ENCODE results near the gene EVI5L.

Gene EVI5L

GRCh38 chr19:7871437-7872305 is 41.7 kb downstream of the EVI5L start:
- Histone ChIP-seq H3K4me1 (ENCODE audit: control insufficient read depth, insufficient read depth, low read length) (peaks cover 13% of the 10 kb centered on the region), H3K9me3 (ENCODE audit: control insufficient read depth, low read length) (no peaks in the 10 kb centered on the region), H3K9ac (ENCODE audit: low read length) (no peak overlapping the region), H3K27me3 (replicated peaks; ENCODE audit: control insufficient read depth, insufficient read depth, low read length) (peaks cover 24% of the 10 kb centered on the region), H3K4me3 (ENCODE audit: low read length) (peak overlapping the region; percentile 57), H3K36me3 (ENCODE audit: control insufficient read depth, insufficient read depth, low read length, severe bottlenecking) (no peaks in the 10 kb centered on the region)
- DNase-seq (ENCODE audit: low read depth): peak; percentile 93

DNA sequence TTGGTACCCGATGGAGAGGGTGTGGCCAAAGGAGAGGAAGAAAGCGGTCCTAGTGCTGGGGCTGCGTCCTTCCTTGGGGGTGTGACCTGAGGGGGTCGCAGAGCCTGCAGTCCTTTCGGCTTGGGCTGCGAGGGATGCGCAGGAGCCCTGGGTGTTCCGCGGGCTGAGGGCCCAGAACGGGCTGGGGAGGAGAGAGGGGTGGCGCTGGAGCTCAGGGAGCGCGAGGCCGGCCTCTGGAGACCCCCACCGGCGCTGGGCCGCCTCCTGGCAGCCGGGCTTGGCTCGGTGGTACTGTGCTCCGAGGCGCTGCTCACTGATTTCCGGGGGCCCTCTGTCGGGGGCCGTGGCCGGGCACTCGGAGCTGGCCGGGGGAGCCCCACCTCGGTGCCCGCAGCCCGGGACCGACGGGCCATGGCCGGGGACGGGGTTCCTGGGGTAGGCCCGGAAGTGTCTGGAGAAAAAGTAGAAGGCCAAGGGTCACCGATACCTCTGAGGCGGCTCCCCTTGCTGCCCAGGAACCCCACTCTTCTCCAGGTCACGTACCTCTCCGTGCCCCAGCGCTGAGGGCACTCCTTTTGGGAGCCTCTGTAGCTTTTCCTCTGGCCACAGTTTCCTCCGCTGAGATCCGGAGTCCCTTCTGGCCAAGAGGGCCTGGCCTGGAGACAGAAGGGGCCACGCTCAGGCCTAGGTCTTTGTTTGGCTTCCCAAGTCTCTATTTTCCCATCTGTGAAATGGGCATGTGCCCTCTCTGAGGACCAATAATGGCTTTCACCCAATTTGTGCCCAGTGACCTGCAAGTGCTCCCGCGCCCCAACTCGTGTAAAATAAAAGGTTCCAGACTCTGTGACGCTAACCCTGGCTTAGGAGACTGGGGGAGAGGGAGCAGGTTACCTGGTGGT is 42.5 kb downstream of the EVI5L start:
- no peak overlapping the region for H3K4me3 ChIP-seq (ENCODE audit: low read length)

DNA sequence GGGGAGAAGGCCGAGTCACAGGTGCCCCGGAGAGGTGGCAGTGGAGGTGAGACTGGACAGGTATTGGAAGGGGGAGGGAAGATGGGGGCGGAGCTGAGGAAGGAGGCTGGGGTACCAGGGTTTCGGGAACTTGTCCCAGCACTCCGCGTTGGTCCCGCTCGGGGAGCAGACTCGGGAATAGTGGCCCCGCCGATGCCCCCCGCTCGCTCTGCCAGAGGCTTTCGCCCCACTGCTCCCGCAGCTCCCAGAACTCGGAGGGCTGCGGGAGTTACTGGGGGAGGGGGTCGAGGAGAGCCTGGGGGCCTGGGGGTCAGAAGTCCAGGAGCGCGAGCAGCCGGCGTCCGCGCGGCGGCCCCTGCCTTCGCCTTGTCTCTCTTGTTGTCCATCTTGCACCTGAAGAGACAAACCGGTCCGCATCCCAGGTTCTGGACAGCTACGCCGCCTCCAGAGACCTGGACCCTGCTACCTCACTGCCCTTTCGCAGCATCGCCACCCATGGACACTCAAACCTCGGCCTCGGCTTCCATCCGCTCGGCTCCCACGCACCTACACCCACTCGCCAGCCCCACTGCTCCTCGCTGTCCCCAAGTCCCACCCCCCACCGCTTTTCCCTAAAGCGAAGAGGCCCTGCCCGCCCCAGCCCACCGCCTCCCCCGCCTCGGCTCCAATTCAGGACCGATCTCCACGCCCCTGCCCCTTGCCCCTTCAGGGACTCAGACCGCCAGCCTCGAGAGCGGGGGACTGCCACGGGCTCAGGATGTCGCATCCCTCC is 43.5 kb downstream of the EVI5L start:
- Histone ChIP-seq H3K27me3 (replicated peaks; ENCODE audit: control insufficient read depth, insufficient read depth, low read length) (peaks cover 21% of the 10 kb centered on the region), H3K4me1 (ENCODE audit: control insufficient read depth, insufficient read depth, low read length) (peaks cover 10% of the 10 kb centered on the region), H3K4me3 (ENCODE audit: low read length) (no peak overlapping the region), H3K36me3 (ENCODE audit: control insufficient read depth, insufficient read depth, low read length, severe bottlenecking) (no peaks in the 10 kb centered on the region), H3K9ac (ENCODE audit: low read length) (no peak overlapping the region), H3K9me3 (ENCODE audit: control insufficient read depth, low read length) (no peaks in the 10 kb centered on the region)
- DNase-seq (ENCODE audit: low read depth): no peak

More for the DNA sequence above, 42.5 kb downstream of the EVI5L start:
- Histone ChIP-seq H3K36me3 (ENCODE audit: control insufficient read depth, insufficient read depth, low read length, severe bottlenecking) (no peaks in the 10 kb centered on the region), H3K9me3 (ENCODE audit: control insufficient read depth, low read length) (no peaks in the 10 kb centered on the region), H3K27me3 (replicated peaks; ENCODE audit: control insufficient read depth, insufficient read depth, low read length) (peaks cover 21% of the 10 kb centered on the region), H3K9ac (ENCODE audit: low read length) (no peak overlapping the region), H3K4me1 (ENCODE audit: control insufficient read depth, insufficient read depth, low read length) (peaks cover 13% of the 10 kb centered on the region)
- no peak for DNase-seq (ENCODE audit: low read depth)

GRCh38 chr19:7874076-7874896 is 44.3 kb downstream of the EVI5L start, which contains the start of gene PRR36:
PRR36 (minus strand) TSS chr19:7874390; CDS start chr19:7873689, 701 bp downstream.
- no peak within 1 kb of the TSS for H3K9ac ChIP-seq (ENCODE audit: low read length)

GRCh38 chr19:7874897-7875273 is 44.9 kb downstream of the EVI5L start:
- H3K27me3 ChIP-seq (replicated peaks; ENCODE audit: control insufficient read depth, insufficient read depth, low read length): peaks cover 21% of the 10 kb centered on the region
- no peaks in the 10 kb centered on the region for H3K9me3 ChIP-seq (ENCODE audit: control insufficient read depth, low read length)
- no peaks in the 10 kb centered on the region for H3K36me3 ChIP-seq (ENCODE audit: control insufficient read depth, insufficient read depth, low read length, severe bottlenecking)
- no peak for DNase-seq (ENCODE audit: low read depth)
- H3K4me1 ChIP-seq (ENCODE audit: control insufficient read depth, insufficient read depth, low read length): peaks cover 5% of the 10 kb centered on the region
- H3K9ac ChIP-seq (ENCODE audit: low read length): no peak overlapping the region
- H3K4me3 ChIP-seq (ENCODE audit: low read length): no peak overlapping the region

More at GRCh38 chr19:7874076-7874896, 44.3 kb downstream of the EVI5L start, which contains the start of gene PRR36:
- DNase-seq (ENCODE audit: low read depth): peak; percentile 39
- no peak within 1 kb of the TSS for H3K4me3 ChIP-seq (ENCODE audit: low read length)
- no peaks in the 10 kb centered on the region for H3K36me3 ChIP-seq (ENCODE audit: control insufficient read depth, insufficient read depth, low read length, severe bottlenecking)
- no peaks in the 10 kb centered on the region for H3K9me3 ChIP-seq (ENCODE audit: control insufficient read depth, low read length)
- H3K27me3 ChIP-seq (replicated peaks; ENCODE audit: control insufficient read depth, insufficient read depth, low read length): peaks cover 21% of the 10 kb centered on the region
- peaks cover 5% of the 10 kb centered on the region for H3K4me1 ChIP-seq (ENCODE audit: control insufficient read depth, insufficient read depth, low read length)

GRCh38 chr19:7877249-7877836 is 47.3 kb downstream of the EVI5L start:
- Histone ChIP-seq H3K4me1 (ENCODE audit: control insufficient read depth, insufficient read depth, low read length) (no peaks in the 10 kb centered on the region), H3K27me3 (replicated peaks; ENCODE audit: control insufficient read depth, insufficient read depth, low read length) (peaks cover 24% of the 10 kb centered on the region), H3K9me3 (ENCODE audit: control insufficient read depth, low read length) (no peaks in the 10 kb centered on the region), H3K36me3 (ENCODE audit: control insufficient read depth, insufficient read depth, low read length, severe bottlenecking) (no peaks in the 10 kb centered on the region), H3K9ac (ENCODE audit: low read length) (no peak overlapping the region), H3K4me3 (ENCODE audit: low read length) (no peak overlapping the region)
- DNase-seq (ENCODE audit: low read depth): no peak

GRCh38 chr19:7879111-7879807 is 49.2 kb downstream of the EVI5L start:
- H3K4me3 ChIP-seq (ENCODE audit: low read length): no peak overlapping the region

GRCh38 chr19:7879836-7880235 is 49.8 kb downstream of the EVI5L start:
- DNase-seq (ENCODE audit: low read depth): no peak
- Histone ChIP-seq H3K36me3 (ENCODE audit: control insufficient read depth, insufficient read depth, low read length, severe bottlenecking) (no peaks in the 10 kb centered on the region), H3K27me3 (replicated peaks; ENCODE audit: control insufficient read depth, insufficient read depth, low read length) (peaks cover 8% of the 10 kb centered on the region), H3K9ac (ENCODE audit: low read length) (no peak overlapping the region), H3K4me1 (ENCODE audit: control insufficient read depth, insufficient read depth, low read length) (no peaks in the 10 kb centered on the region), H3K9me3 (ENCODE audit: control insufficient read depth, low read length) (no peaks in the 10 kb centered on the region), H3K4me3 (ENCODE audit: low read length) (no peak overlapping the region)

More at GRCh38 chr19:7879111-7879807, 49.2 kb downstream of the EVI5L start:
- no peak overlapping the region for H3K9ac ChIP-seq (ENCODE audit: low read length)
- peaks cover 11% of the 10 kb centered on the region for H3K27me3 ChIP-seq (replicated peaks; ENCODE audit: control insufficient read depth, insufficient read depth, low read length)
- no peaks in the 10 kb centered on the region for H3K9me3 ChIP-seq (ENCODE audit: control insufficient read depth, low read length)
- H3K36me3 ChIP-seq (ENCODE audit: control insufficient read depth, insufficient read depth, low read length, severe bottlenecking): no peaks in the 10 kb centered on the region
- DNase-seq (ENCODE audit: low read depth): no peak
- no peaks in the 10 kb centered on the region for H3K4me1 ChIP-seq (ENCODE audit: control insufficient read depth, insufficient read depth, low read length)

DNA sequence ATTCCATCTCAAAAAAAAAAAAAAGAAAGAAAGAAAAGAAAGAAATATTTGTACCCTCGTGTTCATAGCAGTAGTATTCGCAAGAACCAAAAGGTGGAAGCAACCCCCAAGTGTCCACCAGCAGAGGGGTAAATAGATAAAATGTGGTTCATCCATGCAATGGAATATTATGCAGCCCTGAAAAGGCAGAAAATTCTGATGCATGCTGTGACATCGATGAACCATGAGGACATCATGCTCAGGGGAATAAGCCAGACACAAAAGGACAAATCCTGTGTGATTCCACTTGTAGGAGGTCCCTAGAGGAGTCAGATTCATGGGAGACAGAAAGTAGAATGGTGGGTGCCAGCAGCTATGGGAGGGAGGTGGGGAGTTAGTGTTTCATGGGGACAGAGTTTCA is 51.9 kb downstream of the EVI5L start:
- no peak overlapping the region for H3K4me3 ChIP-seq (ENCODE audit: low read length)
- no peak for DNase-seq (ENCODE audit: low read depth)
- H3K36me3 ChIP-seq (ENCODE audit: control insufficient read depth, insufficient read depth, low read length, severe bottlenecking): no peaks in the 10 kb centered on the region

More for the DNA sequence above, 51.9 kb downstream of the EVI5L start:
- Histone ChIP-seq H3K4me1 (ENCODE audit: control insufficient read depth, insufficient read depth, low read length) (no peaks in the 10 kb centered on the region), H3K27me3 (replicated peaks; ENCODE audit: control insufficient read depth, insufficient read depth, low read length) (peaks cover 6% of the 10 kb centered on the region), H3K9me3 (ENCODE audit: control insufficient read depth, low read length) (no peaks in the 10 kb centered on the region), H3K9ac (ENCODE audit: low read length) (no peak overlapping the region)
